NCI-H1105 (cell line): ENCODE data around the gene PLCG1.

Source experiments
- DNase-seq: peaks from one replicate; lab custom pipeline; 2025; lab: John Stamatoyannopoulos, UW

PLCG1 gene

GRCh38 chr20:41214666-41215065, 77.3 kb downstream of the PLCG1 start:
- DNase-seq: no peak

- no peak for DNase-seq
Observed at GRCh38 chr20:41217422-41217821, 80.1 kb downstream of the PLCG1 start.

DNA sequence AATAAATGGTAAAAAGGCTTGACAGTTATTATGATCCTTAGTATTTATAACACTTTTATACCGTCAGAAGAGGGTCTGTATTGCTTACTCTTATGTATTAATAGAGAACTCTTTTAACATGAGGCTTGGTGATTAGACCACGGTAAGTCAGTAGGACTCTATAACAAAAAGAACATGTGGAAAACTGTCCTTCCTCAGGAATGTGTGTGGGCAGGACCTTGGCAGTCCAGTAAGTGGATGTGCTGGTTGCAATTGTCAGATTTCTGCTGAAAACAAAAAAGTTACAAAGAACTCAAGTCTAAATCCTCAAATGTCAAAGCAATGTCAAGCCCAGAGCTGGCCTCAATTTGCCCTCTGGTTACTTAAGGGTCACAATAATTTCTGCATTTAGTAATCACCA, 81.1 kb downstream of the PLCG1 start:
- no peak for DNase-seq

- no peak for DNase-seq
Observed at GRCh38 chr20:41219824-41220223, 82.5 kb downstream of the PLCG1 start.

GRCh38 chr20:41221614-41222218, 84.4 kb downstream of the PLCG1 start:
- DNase-seq: no peak

DNA sequence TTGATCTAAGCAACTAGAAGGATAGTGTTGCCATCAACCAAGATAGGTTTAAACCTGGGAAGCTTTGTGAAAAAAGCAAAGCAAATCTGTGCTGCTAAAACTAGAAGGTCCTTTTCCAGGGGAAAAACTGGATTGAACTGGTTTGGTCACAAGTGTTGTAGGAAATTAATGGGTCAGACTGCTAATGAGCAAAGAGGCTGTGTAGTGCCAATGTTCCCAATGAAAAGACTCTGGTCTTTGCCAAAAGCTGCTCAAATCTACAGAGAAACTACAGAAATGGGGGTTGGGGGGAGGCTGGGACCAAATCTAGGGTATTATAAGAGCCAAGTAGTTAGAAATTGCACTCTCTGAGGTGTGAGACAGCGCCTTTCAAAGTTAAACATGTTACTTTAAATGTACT, 85.0 kb downstream of the PLCG1 start:
- no peak for DNase-seq

GRCh38 chr20:41222703-41223102, 85.4 kb downstream of the PLCG1 start:
- no peak for DNase-seq

DNA sequence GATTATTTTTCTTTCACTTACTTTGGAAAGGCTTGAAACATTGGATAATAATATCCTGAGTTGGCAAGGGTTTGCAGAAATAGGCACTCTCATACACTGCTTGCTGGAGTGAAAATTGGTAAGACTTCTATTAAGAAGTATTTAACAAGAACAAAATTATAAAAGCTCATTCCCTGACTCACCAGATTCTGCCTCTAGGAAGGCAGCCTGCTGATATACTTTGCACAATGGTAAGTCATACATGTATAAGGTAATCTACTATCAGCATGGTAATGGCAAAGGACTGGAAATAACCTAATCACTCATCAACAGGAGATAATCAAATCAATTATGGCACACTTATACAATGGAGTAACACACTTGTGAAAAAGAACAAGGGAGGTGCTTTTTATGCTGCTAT, 85.8 kb downstream of the PLCG1 start:
- DNase-seq: no peak

DNA sequence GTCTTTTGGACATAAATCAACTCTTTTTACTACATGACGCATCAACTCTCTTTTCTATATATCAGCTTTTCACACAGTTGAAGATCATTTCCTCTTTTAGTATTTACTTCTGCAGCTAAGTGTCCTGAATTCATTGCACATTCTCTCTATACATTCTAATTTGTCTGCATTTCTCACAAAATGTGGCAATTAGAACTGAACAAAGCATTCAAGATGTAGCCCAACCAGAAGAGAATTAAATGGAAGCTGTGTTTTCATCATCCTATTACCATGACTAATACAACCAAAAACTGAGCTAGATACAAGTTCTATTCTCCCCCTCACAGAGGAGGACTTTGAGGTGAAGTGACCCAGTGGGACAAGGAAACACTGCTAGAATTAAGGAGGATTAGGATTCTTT, 86.9 kb downstream of the PLCG1 start:
- DNase-seq: no peak

DNA sequence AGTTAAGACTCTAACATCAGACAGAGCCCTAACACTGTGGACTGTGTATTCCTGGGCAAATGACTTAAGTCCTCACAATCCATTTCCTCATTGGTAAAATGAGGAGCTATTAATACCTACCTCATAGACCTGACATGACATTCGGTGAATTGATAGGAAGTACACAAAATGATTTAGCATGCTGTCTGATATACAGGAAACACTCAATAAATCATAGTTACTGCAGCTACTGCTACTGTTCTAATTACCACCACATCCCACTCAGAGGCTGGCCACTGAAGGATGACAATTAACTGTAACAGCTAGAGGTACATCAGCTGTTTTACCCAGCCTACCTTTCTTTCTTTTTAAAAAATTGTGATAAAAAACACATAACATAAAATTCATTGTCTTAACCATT, 87.7 kb downstream of the PLCG1 start:
- no peak for DNase-seq

DNA sequence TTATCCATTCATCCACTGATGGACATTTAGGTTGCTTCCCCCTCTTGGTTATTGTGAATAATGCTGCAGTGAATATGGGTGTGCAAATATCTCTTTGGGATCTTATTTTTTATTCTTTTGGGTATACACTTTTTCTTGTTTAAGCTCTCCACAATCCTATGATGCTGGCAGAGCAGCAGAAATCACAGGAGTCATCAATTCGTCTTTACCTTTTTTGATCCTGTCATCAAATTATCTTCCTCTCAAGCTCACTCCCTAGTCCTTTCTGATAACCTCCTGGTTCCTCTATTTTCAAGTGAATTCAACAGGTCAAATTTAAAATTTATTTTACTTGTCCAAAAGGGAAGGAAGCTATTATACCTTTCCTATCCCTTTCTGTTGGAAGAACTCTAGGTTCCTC, 89.1 kb downstream of the PLCG1 start:
- no peak for DNase-seq
